OCI-LY3 (cell line): Measurements from ENCODE around the gene NPIPA1.
"Not testable (repeated sequence)": the region's sequence is repeated elsewhere in the genome, so short reads cannot be mapped to it uniquely, and the experiment has no call there.

ENCODE experiments used
- EZH2phosphoT487 ChIP-seq: fragments of 200-600 bp; shearing (Covaris generic); IDR thresholded peaks from 2 replicates; pipeline ENCODE4 v1.6.1; 2018; ENCODE audit warnings: antibody characterized with exemption, mixed run types, low read depth
- TF ChIP-seq, protein P1 (sequence below): fragments of 200-600, 300-600 bp; sonication (generic); IDR thresholded peaks from 2 replicates; pipeline ENCODE4 v1.5.1; 2014; ENCODE audit warnings: antibody characterized with exemption, low read length, low read depth

DNA sequence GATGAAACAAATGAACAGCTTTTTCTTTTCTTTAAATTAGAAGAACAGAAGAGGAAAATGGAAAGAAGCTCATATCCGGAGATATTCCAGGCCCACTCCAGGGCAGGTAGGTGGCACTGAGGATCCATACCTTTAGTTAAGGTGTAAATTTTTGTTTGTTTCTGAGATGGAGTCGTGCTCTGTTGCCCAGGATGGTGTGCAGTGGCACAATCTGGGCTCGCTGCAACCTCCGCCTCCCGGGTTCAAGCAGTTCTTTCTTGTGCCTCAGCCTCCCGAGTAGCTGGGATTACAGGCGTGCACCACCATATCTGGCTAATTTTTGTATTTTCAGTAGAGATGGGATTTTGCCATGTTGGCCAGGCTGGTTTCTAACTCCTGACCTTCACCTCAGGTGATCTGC is 61.1 kb downstream of the NPIPA1 start:
- TF ChIP-seq, protein P1, sequence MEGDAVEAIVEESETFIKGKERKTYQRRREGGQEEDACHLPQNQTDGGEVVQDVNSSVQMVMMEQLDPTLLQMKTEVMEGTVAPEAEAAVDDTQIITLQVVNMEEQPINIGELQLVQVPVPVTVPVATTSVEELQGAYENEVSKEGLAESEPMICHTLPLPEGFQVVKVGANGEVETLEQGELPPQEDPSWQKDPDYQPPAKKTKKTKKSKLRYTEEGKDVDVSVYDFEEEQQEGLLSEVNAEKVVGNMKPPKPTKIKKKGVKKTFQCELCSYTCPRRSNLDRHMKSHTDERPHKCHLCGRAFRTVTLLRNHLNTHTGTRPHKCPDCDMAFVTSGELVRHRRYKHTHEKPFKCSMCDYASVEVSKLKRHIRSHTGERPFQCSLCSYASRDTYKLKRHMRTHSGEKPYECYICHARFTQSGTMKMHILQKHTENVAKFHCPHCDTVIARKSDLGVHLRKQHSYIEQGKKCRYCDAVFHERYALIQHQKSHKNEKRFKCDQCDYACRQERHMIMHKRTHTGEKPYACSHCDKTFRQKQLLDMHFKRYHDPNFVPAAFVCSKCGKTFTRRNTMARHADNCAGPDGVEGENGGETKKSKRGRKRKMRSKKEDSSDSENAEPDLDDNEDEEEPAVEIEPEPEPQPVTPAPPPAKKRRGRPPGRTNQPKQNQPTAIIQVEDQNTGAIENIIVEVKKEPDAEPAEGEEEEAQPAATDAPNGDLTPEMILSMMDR, result not testable (repeated sequence)
- not testable (repeated sequence) for TF ChIP-seq EZH2phosphoT487
